ENCODE data around the gene CDH2.

DNA sequence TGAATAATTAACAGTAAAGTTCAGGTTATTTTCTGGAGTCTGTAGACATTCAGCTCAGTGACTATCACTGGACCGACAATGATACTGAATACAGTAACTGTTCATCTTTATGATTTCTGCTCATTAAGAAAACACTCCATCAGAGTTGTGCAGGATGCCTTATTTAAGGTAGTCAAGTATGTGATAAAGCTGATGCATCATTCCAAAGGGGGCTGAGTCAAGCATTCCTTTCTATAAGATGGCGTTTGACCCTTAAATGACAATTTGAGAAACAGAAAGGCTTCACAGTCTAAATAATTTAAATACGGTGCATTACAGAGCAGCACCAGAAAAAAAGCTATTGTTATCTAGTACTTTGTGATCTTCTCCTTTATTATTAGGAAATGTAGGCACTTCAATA is 131.1 kb downstream of the CDH2 start:
- TF ChIP-seq EZH2 (IDR thresholded peaks at IDR 0.05; ENCODE audit: low read depth) = no peak
- TF ChIP-seq, protein P1, sequence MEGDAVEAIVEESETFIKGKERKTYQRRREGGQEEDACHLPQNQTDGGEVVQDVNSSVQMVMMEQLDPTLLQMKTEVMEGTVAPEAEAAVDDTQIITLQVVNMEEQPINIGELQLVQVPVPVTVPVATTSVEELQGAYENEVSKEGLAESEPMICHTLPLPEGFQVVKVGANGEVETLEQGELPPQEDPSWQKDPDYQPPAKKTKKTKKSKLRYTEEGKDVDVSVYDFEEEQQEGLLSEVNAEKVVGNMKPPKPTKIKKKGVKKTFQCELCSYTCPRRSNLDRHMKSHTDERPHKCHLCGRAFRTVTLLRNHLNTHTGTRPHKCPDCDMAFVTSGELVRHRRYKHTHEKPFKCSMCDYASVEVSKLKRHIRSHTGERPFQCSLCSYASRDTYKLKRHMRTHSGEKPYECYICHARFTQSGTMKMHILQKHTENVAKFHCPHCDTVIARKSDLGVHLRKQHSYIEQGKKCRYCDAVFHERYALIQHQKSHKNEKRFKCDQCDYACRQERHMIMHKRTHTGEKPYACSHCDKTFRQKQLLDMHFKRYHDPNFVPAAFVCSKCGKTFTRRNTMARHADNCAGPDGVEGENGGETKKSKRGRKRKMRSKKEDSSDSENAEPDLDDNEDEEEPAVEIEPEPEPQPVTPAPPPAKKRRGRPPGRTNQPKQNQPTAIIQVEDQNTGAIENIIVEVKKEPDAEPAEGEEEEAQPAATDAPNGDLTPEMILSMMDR (conservative IDR thresholded peaks at IDR 0.05) = no peak
